Epithelial cell of proximal tubule (primary cell): ENCODE measurements around the gene SLC39A7. TPM values are rescaled to one million over a fixed set of nuclear protein-coding genes. Genes with fewer than 3 reads are reported as not detected.

Experiments used
- DNase-seq: peaks from one replicate; pipeline ENCODE4 v3.0.0-alpha.2; 2011; ENCODE audit warnings: low read depth
- H3K4me3 ChIP-seq: 2 replicates; pipeline ENCODE4 v1.5.1; 2011; ENCODE audit warnings: low read depth, mild to moderate bottlenecking, low read length
- CTCF ChIP-seq: conservative IDR thresholded peaks from 2 replicates; pipeline ENCODE4 v1.5.1; 2012; ENCODE audit warnings: low read depth, mild to moderate bottlenecking, low read length
- total RNA-seq: library from RNA; depleted of rRNA; stranded (reverse); fragments of >200 nt; gene quantifications from 2 replicates; pipeline ENCODE4 v1.2.3, GENCODE V29; 2015

Gene SLC39A7
- total RNA-seq, 1 donor from 2014 or later, result 70.8 TPM

- TF ChIP-seq CTCF, result no peak
- DNase-seq, result no peak
- no peak overlapping the region for H3K4me3 ChIP-seq
Measured at GRCh38 chr6:33206027-33206863, 5.6 kb downstream of the SLC39A7 start.

- H3K4me3 ChIP-seq, result peak overlapping the region; percentile 95
- DNase-seq, result no peak
- no peak for TF ChIP-seq CTCF
Measured at GRCh38 chr6:33206864-33207551, 6.3 kb downstream of the SLC39A7 start.

GRCh38 chr6:33207552-33208090 lies 7.0 kb downstream of the SLC39A7 start:
- peak overlapping the region; percentile 95 for H3K4me3 ChIP-seq
- DNase-seq, result no peak
- TF ChIP-seq CTCF, result no peak

GRCh38 chr6:33208091-33208967 lies 7.7 kb downstream of the SLC39A7 start, which contains the start of gene RING1:
RING1 (plus strand) TSS chr6:33208500; CDS start chr6:33208823, 323 bp downstream.
- TF ChIP-seq CTCF, result no peak
- H3K4me3 ChIP-seq, result peak within 1 kb of the TSS; percentile 95
- no peak for DNase-seq

- DNase-seq, result no peak
- TF ChIP-seq CTCF, result no peak
- no peak overlapping the region for H3K4me3 ChIP-seq
Measured at GRCh38 chr6:33209856-33210255, 9.2 kb downstream of the SLC39A7 start.

GRCh38 chr6:33211136-33211535 lies 10.5 kb downstream of the SLC39A7 start:
- no peak for TF ChIP-seq CTCF
- DNase-seq, result no peak
- no peak overlapping the region for H3K4me3 ChIP-seq
